ENCODE data around the gene LRFN4.
"Not testable (repeated sequence)": the region's sequence is repeated elsewhere in the genome, so short reads cannot be mapped to it uniquely, and the experiment has no call there.

Gene LRFN4

DNA sequence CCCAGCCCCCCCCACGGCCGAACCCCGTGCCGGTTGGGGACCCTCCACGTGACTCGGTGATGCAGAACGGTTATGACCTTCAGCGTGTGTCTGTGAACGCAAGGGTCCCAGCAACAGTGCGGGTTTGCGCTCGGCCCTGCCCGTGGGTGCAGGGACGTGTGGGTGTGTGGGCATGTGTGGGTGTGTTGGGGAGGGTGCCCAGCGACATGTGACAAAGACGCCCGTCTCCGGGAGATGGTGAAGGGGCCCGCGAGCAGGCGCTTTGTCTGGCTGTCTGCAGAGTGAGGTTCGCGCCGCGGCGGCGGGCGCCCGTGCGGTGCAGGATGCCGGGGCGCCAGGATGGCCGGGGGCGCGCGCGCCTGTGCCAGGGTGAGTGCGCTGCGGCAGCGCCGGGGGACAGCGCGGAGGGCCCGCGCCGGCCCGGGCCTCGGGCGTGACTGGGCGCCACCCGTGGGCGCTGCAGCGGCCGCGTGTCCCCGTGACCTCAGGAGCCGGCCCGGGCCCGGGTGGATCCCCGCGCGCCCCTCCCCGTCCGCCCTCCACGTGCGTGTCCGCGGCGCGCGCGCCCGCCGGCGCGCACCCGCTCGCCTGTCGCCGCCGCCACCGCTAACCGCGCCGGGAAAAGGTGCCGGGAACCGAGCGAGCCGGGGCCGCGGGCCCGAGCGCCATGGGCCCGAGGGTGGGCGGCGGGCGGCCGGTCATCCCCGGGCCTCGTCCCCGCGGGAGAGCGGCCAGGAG lies at the start of gene LRFN4:
TSS of gene LRFN4 (plus strand) at position 569 of the 738 bp plus-strand sequence. CDS start 681 bp downstream, outside the sequence.
- in situ Hi-C loops (cut with MboI; ENCODE audit: low sequenced_read_pairs), result no loop called here

DNA sequence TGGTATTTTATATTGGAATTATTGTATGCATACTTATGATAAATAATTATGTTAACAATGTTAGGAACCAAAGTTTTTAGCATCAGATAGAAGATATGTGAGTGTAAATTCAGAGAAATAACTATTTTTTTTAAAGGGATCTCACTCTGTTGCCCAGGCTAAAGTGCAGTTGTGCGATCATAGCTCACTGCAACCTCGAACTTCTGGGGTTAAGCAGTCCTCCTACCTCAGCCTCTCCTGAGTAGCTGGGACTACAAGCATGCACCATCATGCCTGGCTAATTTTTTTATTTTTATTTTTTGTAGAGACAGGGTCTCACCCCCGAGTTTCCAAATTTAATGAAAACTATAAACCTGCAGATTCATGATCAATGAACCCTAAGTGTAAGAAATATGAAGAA lies 47.3 kb upstream of the LRFN4 start:
- in situ Hi-C loops (cut with MboI; ENCODE audit: low sequenced_read_pairs), result no loop called here

DNA sequence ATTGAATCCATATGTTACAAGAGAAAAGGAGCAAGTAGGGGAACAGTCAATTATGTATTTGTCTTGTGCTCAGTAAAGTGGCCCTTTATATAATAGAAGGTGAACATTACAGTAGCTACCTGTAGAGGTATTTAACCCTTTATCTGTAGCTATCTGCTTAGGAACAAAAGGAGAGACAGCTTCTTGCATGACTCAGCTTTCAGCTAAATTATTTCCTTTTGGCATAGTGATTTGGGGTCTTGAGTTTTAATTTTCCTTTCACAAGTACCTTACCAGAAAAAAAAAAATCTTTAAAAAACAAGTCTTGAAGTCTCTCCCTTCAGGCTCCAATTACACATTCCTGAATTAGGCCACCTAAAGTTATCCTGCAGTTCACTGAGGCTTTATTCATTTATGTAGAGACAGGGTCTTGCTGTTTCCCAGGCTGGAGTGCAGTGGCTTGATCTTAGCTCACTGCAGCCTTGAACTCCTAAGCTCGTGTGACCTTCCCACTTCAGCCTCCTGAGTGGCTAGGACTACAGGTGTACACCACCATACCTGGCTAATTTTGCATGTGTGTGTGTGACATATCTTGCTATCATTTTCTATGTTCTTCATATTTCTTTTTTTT lies 46.2 kb upstream of the LRFN4 start:
- in situ Hi-C loops (cut with MboI; ENCODE audit: low sequenced_read_pairs), result no loop called here

DNA sequence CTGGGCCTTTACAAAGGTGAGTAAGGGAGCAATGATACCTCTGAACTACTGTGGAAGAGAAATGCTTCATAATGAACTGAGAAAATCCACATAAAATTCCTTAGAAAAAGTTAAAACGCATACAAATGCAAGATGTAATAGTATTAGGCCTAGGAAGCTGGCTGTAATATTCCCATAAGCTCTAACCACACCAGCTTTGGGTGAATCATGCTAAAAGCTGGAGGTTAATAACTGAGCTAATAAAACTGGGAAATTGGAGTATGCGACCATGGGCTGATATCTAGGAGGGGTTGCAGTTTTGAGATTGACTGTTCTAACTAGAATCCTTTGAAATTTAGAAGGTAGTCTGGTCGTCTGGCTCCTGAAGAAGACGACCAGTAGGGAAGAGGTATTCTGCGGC lies 42.2 kb upstream of the LRFN4 start:
- in situ Hi-C loops (cut with MboI; ENCODE audit: low sequenced_read_pairs), result no loop called here

DNA sequence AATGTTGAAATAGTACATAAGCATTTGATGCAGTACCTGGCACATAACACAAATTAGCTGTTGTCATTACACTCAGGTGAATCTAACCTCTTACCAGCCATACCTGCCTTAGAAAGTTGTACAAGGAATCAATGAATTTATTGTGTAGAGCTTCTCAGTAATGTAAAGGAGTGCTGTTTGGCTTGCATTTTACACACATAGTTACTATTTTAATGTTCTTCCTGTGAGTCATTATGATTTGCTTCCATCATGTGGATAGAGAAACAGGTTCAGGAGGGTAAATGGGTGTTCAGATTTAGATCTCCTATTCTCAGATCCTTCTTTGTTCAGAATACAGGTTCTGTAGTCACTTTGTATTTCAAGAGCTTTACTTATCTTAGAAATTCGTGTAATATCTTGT lies 41.2 kb upstream of the LRFN4 start:
- in situ Hi-C loops (cut with MboI; ENCODE audit: low sequenced_read_pairs), result no loop called here

DNA sequence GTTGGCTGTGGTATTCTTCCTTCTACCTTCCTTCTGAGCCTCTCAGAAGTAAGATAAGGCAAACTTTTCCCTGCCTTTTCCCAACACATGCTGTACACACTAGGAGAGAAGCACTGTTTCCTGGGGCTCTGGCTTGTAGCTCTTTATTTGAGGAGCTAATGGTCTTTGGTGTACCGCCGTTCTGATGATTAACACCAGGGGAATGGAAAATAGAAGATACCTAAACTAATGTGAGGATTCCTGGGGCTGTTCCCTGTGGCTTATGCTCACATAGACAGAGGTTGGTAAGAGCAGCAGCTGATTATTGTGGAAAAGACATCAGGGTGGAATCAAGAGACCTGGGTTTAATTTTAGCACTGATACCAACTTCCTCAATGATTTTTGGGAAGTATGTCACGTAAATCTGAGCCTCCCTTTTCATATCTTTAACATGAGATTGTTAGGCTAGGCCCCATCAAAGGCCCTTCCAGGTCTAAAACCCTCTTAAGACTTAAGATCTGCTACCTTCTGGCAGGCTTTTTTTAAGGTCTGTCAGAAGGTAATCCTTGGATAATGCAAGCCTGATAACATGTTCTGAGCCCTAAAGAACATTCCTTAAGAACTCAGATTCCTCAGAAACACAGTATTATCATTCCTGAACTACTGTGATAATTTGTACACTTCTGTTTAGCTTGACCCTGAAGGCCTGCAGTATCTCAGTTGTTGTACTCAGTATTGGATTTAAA lies 38.5 kb upstream of the LRFN4 start:
- in situ Hi-C loops (cut with MboI; ENCODE audit: low sequenced_read_pairs), result no loop called here

DNA sequence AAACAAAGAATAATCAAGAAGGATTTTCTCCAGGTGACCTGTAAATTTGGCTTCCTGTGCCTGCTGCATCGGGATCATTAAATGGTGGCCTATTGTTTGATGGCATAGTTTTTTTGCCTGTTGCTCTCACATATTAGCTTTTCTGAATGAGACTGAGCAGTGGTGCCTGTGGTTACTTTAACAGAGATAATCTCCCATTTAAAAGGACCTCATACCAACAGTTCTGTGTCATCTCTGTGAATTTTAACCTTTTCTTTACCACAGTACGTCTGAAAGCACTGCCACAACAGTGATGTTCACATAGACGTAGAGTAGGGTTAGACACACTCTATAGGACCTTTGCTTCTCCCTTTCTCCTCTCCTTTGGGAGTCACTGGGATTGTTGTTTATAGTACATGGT lies 36.5 kb upstream of the LRFN4 start:
- in situ Hi-C loops (cut with MboI; ENCODE audit: low sequenced_read_pairs), result no loop called here

DNA sequence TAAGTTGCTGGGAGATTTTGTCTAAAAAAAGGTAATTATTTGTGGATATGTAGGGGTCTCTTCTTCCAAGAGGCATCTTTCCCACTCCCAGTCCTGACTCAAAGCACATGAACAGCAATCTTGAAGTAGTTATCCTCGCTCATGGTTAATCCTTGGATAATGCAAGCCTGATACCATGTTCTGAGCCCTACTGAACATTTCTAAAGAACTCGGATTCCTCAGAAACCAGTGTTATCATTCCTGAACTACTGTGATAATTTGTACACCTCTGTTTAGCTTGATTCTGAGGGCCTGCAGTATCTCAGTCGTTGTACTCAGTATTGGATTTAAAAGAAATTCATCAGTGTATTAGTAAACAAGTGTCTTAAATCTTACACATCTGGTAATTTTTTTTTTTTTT lies 36.0 kb upstream of the LRFN4 start:
- in situ Hi-C loops (cut with MboI; ENCODE audit: low sequenced_read_pairs), result no loop called here

DNA sequence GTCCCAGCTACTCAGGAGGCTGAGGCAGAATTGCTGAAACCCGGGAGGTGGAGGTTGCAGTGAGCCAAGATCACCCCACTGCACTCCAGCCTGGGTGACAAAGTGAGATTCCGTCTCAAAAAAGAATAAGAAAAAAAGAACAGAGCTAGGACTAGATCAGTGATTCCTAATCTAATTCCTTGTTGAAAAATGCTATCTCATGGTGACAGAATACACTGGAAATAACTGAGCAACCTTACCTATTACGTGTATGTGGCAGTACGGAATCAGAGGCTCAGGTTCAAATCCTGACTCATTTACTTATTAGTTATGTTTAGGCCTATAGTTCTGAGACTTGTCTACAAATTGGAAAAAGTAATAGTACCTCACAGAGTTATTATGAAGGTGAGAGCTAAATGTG lies 33.2 kb upstream of the LRFN4 start:
- in situ Hi-C loops (cut with MboI; ENCODE audit: low sequenced_read_pairs), result no loop called here

DNA sequence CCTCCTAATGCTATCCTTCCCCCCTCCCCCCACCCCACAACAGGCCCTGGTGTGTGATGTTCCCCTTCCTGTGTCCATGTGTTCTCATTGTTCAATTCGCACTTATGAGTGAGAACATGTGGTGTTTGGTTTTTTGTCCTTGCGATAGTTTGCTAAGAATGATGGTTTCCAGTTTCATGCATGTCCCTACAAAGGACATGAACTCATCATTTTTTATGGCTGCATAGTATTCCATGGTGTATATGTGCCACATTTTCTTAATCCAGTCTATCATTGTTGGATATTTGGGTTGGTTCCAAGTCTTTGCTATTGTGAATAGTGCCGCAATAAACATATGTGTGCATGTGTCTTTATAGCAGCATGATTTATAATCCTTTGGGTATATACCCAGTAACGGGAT lies 32.3 kb upstream of the LRFN4 start:
- in situ Hi-C loops (cut with MboI; ENCODE audit: low sequenced_read_pairs), result not testable (repeated sequence)

DNA sequence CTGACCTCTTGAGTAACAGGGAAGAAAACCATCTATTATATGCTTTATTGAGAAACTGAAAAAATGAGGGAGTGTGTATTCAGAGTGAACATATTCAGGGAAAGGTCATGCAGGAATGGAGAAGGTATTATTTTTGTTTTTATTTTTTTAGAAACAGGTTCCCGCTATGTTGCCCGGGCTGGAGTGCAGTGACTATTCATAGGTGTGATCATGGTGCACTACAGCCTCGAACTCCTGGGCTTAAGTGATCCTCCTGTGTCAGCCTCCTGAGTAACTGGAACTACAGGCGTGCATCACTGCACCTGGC lies 22.4 kb upstream of the LRFN4 start:
- in situ Hi-C loops (cut with MboI; ENCODE audit: low sequenced_read_pairs), result loop anchor here (5.0 to 25.0 kb wide), 2 partner anchors 142 to 422 kb away; partner anchors contain the start of gene NPAS4

DNA sequence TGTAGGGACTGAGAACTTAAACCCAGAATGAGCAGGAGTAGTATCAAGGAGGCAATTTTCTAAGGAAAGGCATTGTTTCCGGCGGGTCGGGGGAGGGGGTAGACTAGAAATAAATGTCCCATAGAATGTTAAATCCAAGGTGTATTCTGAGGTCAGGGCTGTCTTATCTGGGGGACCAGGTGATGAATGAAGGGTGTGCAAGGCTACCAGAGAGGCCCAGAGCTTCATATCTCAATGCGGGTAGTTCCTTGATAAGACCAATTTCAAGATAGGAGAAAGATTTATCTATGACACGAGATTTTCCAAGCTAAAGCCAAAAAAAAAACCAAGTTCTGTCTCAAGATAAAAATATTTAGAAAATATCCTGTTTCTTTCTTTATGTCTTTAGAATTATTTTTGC lies 21.9 kb upstream of the LRFN4 start:
- in situ Hi-C loops (cut with MboI; ENCODE audit: low sequenced_read_pairs), result loop anchor here (5.0 to 25.0 kb wide), 2 partner anchors 143 to 423 kb away; partner anchors contain the start of gene NPAS4

DNA sequence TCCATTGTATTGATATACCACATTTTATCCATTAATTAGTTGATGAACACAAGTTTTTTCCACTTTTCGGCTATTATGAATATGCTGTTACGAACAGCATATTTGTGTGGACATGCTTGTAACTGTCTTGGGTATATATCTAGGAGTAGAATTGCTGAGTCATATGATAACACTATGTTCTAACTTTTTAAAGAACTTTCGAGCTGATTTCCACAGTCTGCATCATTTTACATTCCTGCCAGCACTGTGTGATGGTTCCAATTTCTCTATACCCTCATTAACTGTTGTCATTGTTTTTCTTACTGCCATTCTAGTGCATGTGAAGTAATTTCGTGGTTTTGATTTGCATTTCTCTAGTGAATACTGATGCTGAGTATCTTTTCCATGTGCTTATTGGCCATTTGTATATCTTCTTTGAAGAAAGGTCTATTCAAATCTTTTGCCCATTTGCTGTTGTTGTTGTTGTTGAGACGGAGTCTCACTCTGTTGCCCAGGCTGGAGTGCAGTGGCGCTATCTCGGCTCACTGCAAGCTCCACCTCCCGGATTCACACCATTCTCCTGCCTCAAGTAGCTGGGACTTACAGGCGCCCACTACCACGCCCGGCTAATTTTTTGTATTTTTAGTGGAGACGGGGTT lies 21.0 kb upstream of the LRFN4 start:
- in situ Hi-C loops (cut with MboI; ENCODE audit: low sequenced_read_pairs), result loop anchor here (25.0 kb wide), 1 partner anchor 424 kb away; the partner anchor contains the start of gene NPAS4

DNA sequence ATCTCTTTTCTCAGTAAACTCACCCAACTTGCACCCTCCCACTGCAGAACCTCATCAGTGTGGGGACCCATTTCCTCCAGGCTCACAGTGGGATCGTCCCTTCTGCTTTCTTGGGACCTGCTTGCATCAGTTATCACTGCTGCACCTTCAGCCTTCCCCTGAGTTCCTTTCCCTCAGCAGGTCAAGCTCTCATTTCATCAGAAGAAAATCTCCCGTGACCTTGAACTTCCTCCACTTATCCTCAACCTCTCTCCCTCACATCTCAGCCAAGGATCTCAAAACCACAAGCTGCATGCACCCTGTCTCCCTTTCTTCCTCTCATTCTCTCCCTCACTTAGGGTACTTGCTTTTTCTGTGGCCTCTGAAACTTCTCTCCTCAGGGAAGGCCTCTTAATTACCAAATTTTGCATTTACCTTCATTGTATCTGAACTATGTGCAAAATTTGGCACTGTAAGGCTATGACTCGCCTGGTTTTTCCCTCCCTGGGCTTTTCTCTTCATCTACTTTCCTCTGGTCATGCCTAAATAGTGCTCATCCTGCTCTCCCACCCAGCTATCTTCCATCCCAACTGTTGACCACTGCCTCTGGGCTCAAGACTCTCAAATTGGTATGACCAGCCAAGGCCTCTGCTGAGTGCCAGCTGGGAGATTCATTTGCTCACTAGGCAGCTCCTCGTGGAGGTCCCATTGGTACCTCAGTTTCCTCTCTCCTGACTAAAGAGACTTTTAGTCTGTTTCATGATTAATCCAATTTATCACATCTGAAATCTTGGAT lies 16.4 kb upstream of the LRFN4 start:
- in situ Hi-C loops (cut with MboI; ENCODE audit: low sequenced_read_pairs), result loop anchor here (25.0 kb wide), 1 partner anchor 428 kb away; the partner anchor contains the start of gene NPAS4

DNA sequence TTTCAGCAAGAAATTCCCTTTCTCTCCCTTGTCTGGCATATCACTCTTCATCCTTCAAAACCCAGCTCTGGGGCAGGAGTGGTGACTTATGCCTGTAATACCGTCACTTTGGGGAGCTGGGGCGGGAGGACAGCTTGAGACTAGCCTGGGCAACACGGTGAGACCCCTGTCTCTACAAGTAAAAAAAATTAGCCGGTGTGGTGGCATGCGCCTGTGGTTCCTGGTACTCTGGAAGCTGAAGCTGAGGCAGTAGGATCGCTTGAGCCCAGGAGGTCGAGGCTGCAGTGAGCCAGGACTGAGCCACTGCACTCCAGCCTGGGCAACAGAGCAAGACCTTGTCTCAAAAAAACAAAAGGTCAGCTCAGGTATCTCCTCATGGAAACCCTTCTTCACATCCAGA lies 15.0 kb upstream of the LRFN4 start:
- in situ Hi-C loops (cut with MboI; ENCODE audit: low sequenced_read_pairs), result loop anchor here (25.0 kb wide), 1 partner anchor 430 kb away; the partner anchor contains the start of gene NPAS4

DNA sequence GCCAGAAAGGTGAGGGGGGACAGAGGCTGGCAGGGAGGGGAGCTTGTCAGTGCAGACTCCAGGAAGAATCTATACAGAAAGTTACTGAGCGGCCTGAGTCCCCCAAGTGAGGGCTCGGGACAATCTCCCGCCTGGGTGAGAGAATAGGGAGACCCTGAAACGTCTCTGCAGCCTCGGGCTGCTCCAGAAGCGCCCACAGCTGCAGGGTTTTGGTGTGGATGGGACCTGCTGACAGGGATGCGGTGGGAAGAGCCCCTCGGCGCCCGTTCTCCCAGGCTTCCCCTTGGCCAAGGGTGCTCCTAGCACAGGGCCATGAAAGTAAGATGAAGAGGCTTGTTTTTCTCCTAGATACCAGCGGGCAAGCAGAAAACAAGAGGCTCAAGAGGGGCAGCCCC lies 14.4 kb upstream of the LRFN4 start:
- in situ Hi-C loops (cut with MboI; ENCODE audit: low sequenced_read_pairs), result loop anchor here (25.0 kb wide), 1 partner anchor 430 kb away; the partner anchor contains the start of gene NPAS4

DNA sequence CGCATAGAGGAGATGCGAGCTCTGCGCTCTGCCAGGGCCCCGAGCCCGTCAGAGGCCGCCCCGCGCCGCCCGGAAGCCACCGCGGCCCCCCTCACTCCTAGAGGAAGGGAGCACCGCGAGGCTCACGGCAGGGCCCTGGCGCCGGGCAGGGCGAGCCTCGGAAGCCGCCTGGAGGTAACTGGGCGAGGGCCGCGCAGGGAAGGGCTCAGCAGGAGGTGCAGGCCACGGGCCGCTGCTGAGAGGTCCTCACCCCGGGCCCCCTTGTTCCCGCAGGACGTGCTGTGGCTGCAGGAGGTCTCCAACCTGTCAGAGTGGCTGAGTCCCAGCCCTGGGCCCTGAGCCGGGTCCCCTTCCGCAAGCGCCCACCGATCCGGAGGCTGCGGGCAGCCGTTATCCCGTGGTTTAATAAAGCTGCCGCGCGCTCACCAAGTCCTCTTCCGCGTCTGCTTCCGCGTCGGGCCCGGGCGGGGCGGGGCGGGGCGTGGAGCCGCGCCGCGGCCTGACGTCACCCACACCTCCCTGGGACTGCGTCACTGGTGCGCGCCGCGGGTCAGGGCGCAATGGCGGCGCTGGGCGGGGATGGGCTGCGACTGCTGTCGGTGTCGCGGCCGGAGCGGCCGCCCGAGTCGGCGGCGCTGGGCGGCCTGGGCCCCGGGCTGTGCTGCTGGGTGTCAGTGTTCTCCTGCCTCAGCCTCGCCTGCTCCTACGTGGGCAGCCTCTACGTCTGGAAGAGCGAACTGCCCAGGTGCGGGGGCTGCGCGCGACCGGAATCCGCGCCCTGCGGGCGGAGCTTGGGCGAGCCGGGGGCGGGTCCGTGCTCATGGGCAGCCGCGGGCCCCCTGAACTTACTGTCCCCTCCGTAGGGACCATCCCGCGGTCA lies 13.7 kb upstream of the LRFN4 start, which contains the start of gene RCE1:
TSS of gene RCE1 (plus strand) at position 546 of the 880 bp plus-strand sequence. CDS start at position 561, 15 bp downstream.
- in situ Hi-C loops (cut with MboI; ENCODE audit: low sequenced_read_pairs), result loop anchor here (25.0 kb wide), 1 partner anchor 431 kb away; the partner anchor contains the start of gene NPAS4

DNA sequence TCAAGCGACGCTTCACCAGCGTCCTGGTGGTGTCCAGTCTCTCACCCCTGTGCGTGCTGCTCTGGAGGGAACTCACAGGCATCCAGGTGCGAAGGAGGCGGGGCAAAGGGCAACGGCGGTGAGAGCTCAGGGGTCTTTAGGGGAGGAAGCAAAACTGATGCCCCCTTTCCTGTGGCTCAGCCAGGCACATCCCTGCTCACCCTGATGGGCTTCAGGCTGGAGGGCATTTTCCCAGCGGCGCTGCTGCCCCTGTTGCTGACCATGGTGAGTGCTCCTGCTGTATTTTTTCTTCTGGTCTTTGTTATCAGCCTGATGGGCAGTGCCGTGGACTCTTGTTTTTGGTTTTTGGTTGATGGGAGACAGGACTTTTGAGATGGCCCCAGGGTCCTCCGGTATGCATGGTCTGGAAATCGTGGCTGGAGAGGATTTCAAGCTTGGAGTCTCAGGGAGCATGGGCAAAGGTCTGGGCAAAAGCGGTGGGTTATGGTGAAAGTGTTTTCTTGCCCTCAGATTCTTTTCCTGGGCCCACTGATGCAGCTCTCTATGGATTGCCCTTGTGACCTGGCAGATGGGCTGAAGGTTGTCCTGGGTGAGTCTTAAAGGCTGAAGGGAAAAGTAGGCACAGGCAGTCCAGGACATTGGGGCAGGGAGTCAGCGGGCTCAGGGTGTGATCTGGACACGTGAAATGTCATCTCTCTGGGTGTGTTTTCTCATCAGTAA lies 12.9 kb upstream of the LRFN4 start:
- in situ Hi-C loops (cut with MboI; ENCODE audit: low sequenced_read_pairs), result loop anchor here (25.0 kb wide), 1 partner anchor 432 kb away; the partner anchor contains the start of gene NPAS4
